GM18511 (cell line): ENCODE data around the gene ZNF385A.
A peak's percentile ranks its signal among the peaks of the same experiment; 100 is the strongest.

Experiments
- ATAC-seq: cut with Tn5 transposase; IDR thresholded peaks from one replicate; pipeline ENCODE4 v1.9.1; 2021; ENCODE audit warnings: mild to moderate bottlenecking, moderate library complexity; ENCODE audit not compliant: unreplicated experiment

The ZNF385A gene

GRCh38 chr12:54376596-54376995 is 7.9 kb downstream of the ZNF385A start:
- ATAC-seq = no peak

- ATAC-seq = no peak
Measured at GRCh38 chr12:54375259-54375579, 9.3 kb downstream of the ZNF385A start.

GRCh38 chr12:54374562-54375258 is 9.8 kb downstream of the ZNF385A start:
- ATAC-seq = no peak

GRCh38 chr12:54373649-54374561 is 10.6 kb downstream of the ZNF385A start:
- ATAC-seq = no peak

- ATAC-seq = no peak
Measured at GRCh38 chr12:54372113-54372806, 12.3 kb downstream of the ZNF385A start.

- no peak for ATAC-seq
Measured at GRCh38 chr12:54371328-54372112, 13.0 kb downstream of the ZNF385A start.

- ATAC-seq = peak; percentile 57
Measured at GRCh38 chr12:54370171-54370730, 14.3 kb downstream of the ZNF385A start.

GRCh38 chr12:54369597-54370131 is 14.9 kb downstream of the ZNF385A start:
- ATAC-seq = no peak

GRCh38 chr12:54368709-54369596 is 15.6 kb downstream of the ZNF385A start:
- ATAC-seq = peak; percentile 84

- no peak for ATAC-seq
Measured at GRCh38 chr12:54368025-54368708, 16.4 kb downstream of the ZNF385A start.

GRCh38 chr12:54364413-54364812 is 20.1 kb downstream of the ZNF385A start, which contains the start of gene GPR84:
TSS of gene GPR84 (minus strand) at chr12:54364486. CDS start at chr12:54363851, 635 bp downstream.
- no peak for ATAC-seq

- ATAC-seq = no peak
Measured at GRCh38 chr12:54363618-54364017, 20.9 kb downstream of the ZNF385A start.

- no peak for ATAC-seq
Measured at GRCh38 chr12:54363047-54363446, 21.5 kb downstream of the ZNF385A start.

- no peak for ATAC-seq
Measured at GRCh38 chr12:54360717-54361456, 23.6 kb downstream of the ZNF385A start.

- no peak for ATAC-seq
Measured at GRCh38 chr12:54359762-54360351, 24.7 kb downstream of the ZNF385A start.

GRCh38 chr12:54358945-54359761 is 25.4 kb downstream of the ZNF385A start:
- ATAC-seq = peak; percentile 99
